Right atrium auricular region (tissue), 2 donors: Measurements from ENCODE around the gene PRDM9. TPM values are rescaled to one million over a fixed set of nuclear protein-coding genes. Genes with fewer than 3 reads are reported as not detected.

Experiments used
- DNase-seq: peaks from one replicate; pipeline ENCODE4 v3.0.0-alpha.2; 2019; ENCODE audit warnings: low spot score
- H3K27ac ChIP-seq, 2 donors: fragments of 200-600 bp; sonication (generic); 1 replicate in 1 of 2; 2 replicates in 1 of 2; pipeline ENCODE4 v1.5.1; 2016 to 2019
- H3K27me3 ChIP-seq, 2 donors: fragments of 200-600 bp; sonication (generic); one replicate each; pipeline versions ENCODE4 v1.5.1 to v1.6.0; 2017 to 2019
- H3K36me3 ChIP-seq: fragments of 200-600 bp; sonication (generic); one replicate; pipeline ENCODE4 v1.5.1; 2016
- H3K4me1 ChIP-seq, 2 donors: fragments of 200-600 bp; sonication (generic); one replicate each; pipeline versions ENCODE4 v1.5.1 to v1.6.0; 2017 to 2019
- H3K4me3 ChIP-seq, 2 donors: fragments of 200-600 bp; sonication (generic); 1 replicate in 1 of 2; 2 replicates in 1 of 2; pipeline ENCODE4 v1.5.1; 2017 to 2019; ENCODE audit warnings: mild to moderate bottlenecking in 1 of 2, moderate library complexity in 1 of 2
- H3K9me3 ChIP-seq, 2 donors: fragments of 200-600 bp; sonication (generic); one replicate each; pipeline ENCODE4 v1.5.1; 2019
- total RNA-seq, 2 donors: library from RNA; depleted of rRNA; stranded (reverse); fragments of >200 nt; gene quantifications; one replicate each; pipeline ENCODE4 v1.1.0, GENCODE V29; 2016
- TF ChIP-seq, protein P1 (sequence below), 2 donors: fragments of 200-600 bp; sonication (generic); IDR thresholded peaks; one replicate each; pipeline ENCODE4 v1.5.1; 2019; ENCODE audit warnings: antibody characterized with exemption in 2 of 2

PRDM9 gene
- total RNA-seq, 2 donors from 2014 or later: not detected

DNA sequence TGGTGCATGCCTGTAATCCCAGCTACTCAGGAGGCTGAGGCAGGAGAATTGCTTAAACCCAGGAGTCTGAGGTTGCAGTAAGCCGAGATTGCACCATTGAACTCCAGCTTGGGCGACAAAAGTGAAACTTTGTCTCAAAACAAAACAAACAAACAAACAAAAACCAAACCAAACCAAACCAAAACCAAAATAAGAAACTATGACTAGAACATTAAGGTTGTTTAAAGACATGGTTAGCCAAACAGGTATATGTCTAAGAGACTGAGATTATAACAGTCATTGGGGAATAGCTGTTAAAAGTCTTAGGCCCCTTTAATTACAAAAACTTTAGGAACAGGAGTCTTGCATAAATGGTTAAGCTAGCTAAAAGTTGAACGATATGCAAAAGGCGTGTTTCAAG, 63.6 kb downstream of the PRDM9 start:
- no peaks in the 10 kb centered on the region for H3K27me3 ChIP-seq
- no peaks in the 10 kb centered on the region for H3K36me3 ChIP-seq
- TF ChIP-seq, protein P1, sequence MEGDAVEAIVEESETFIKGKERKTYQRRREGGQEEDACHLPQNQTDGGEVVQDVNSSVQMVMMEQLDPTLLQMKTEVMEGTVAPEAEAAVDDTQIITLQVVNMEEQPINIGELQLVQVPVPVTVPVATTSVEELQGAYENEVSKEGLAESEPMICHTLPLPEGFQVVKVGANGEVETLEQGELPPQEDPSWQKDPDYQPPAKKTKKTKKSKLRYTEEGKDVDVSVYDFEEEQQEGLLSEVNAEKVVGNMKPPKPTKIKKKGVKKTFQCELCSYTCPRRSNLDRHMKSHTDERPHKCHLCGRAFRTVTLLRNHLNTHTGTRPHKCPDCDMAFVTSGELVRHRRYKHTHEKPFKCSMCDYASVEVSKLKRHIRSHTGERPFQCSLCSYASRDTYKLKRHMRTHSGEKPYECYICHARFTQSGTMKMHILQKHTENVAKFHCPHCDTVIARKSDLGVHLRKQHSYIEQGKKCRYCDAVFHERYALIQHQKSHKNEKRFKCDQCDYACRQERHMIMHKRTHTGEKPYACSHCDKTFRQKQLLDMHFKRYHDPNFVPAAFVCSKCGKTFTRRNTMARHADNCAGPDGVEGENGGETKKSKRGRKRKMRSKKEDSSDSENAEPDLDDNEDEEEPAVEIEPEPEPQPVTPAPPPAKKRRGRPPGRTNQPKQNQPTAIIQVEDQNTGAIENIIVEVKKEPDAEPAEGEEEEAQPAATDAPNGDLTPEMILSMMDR (IDR thresholded peaks at IDR 0.05): no peak
- H3K4me1 ChIP-seq: no peaks in the 10 kb centered on the region
- H3K9me3 ChIP-seq: no peaks in the 10 kb centered on the region
- H3K4me3 ChIP-seq: no peak overlapping the region
- no peak overlapping the region for H3K27ac ChIP-seq
- no peak for DNase-seq
